C4-2B (cell line): Measurements from ENCODE around the gene GP1BA.

Experiments used
- H3K27ac ChIP-seq: fragments of 450-650 bp; 2 replicates; pipeline ENCODE4 v1.5.1; 2017
- CTCF ChIP-seq: fragments of 450-650 bp; conservative IDR thresholded peaks from 2 replicates; pipeline ENCODE4 v1.5.1; 2017; ENCODE audit warnings: mild to moderate bottlenecking
- ZFX ChIP-seq: fragments of 450-650 bp; IDR thresholded peaks from 2 replicates; pipeline ENCODE4 v1.6.1; 2017

Gene GP1BA

GRCh38 chr17:4978726-4979125 lies 46.6 kb downstream of the GP1BA start:
- H3K27ac ChIP-seq = no peak overlapping the region
- TF ChIP-seq CTCF = no peak
- no peak for TF ChIP-seq ZFX

- no peak for TF ChIP-seq ZFX
- peak; percentile 83 for TF ChIP-seq CTCF
- H3K27ac ChIP-seq = no peak overlapping the region
Observed at GRCh38 chr17:4980644-4981216, 48.7 kb downstream of the GP1BA start.

- TF ChIP-seq CTCF = no peak
- no peak for TF ChIP-seq ZFX
Observed at GRCh38 chr17:4982305-4982704, 50.2 kb downstream of the GP1BA start.

More at GRCh38 chr17:4982305-4982704, 50.2 kb downstream of the GP1BA start:
- H3K27ac ChIP-seq = no peak overlapping the region
